AG09309 (cell line): ENCODE results near the gene DBNL.
A peak's percentile ranks its signal among the peaks of the same experiment; 100 is the strongest.

ENCODE experiments used
- DNase-seq: peaks from one replicate; pipeline ENCODE4 v3.0.0-alpha.2; 2010; ENCODE audit warnings: low read depth
- H3K4me3 ChIP-seq: 2 replicates; pipeline ENCODE4 v1.5.1; 2011; ENCODE audit warnings: mild to moderate bottlenecking, low read depth, low read length, moderate library complexity; ENCODE audit not compliant: control insufficient read depth
- CTCF ChIP-seq: IDR thresholded peaks from 2 replicates; pipeline ENCODE4 v1.5.1; 2011; ENCODE audit warnings: mild to moderate bottlenecking, low read depth, low read length, inconsistent platforms; ENCODE audit not compliant: insufficient read depth, control insufficient read depth; ENCODE audit errors: missing control alignments

DBNL gene

GRCh38 chr7:44071726-44072363 is 27.3 kb downstream of the DBNL start:
- H3K4me3 ChIP-seq, result no peak overlapping the region
- TF ChIP-seq CTCF, result no peak
- no peak for DNase-seq

GRCh38 chr7:44072364-44073231 is 28.1 kb downstream of the DBNL start:
- H3K4me3 ChIP-seq, result no peak overlapping the region
- peak; percentile 62 for DNase-seq
- TF ChIP-seq CTCF, result peak; percentile 95

GRCh38 chr7:44073664-44074348 is 29.3 kb downstream of the DBNL start:
- no peak overlapping the region; the same call in 1 of the 2 replicates for H3K4me3 ChIP-seq
- DNase-seq, result no peak
- no peak for TF ChIP-seq CTCF

GRCh38 chr7:44074349-44074695 is 29.8 kb downstream of the DBNL start:
- DNase-seq, result no peak
- H3K4me3 ChIP-seq, result no peak overlapping the region
- TF ChIP-seq CTCF, result no peak

- H3K4me3 ChIP-seq, result no peak overlapping the region
- DNase-seq, result no peak
- no peak for TF ChIP-seq CTCF
Observed at GRCh38 chr7:44075296-44076075, 31.0 kb downstream of the DBNL start.
